CD8-positive, alpha-beta memory T cell (primary cell): ENCODE results near the gene BACH2. TPM values are rescaled to one million over a fixed set of nuclear protein-coding genes. Genes with fewer than 3 reads are reported as not detected.
A peak's percentile ranks its signal among the peaks of the same experiment; 100 is the strongest.

ENCODE experiments used
- CTCF ChIA-PET: fragments of 350-600 bp; sonication (Branson Sonifier 250); formaldehyde crosslinking; loops from one replicate; lab custom pipeline; 2021; ENCODE audit warnings: antibody characterized with exemption; lab: Charles Lee
- POLR2A ChIA-PET: fragments of 350-600 bp; sonication (Branson Sonifier 250); formaldehyde crosslinking; loops from one replicate; lab custom pipeline; 2021; ENCODE audit warnings: antibody characterized with exemption; lab: Charles Lee
- DNase-seq, 5 donors: peaks; one replicate each; pipeline versions ENCODE4 v3.0.0 to v3.0.0-alpha.2; 2020 to 2022; ENCODE audit warnings: mixed read lengths in 1 of 5
- H3K27ac ChIP-seq: one replicate; pipeline ENCODE4 v1.7.0; 2013; ENCODE audit warnings: low read depth, mild to moderate bottlenecking, low read length, moderate library complexity
- H3K27me3 ChIP-seq: 2 replicates; pipeline ENCODE4 v1.7.0; 2013; ENCODE audit warnings: low read length, mild to moderate bottlenecking; ENCODE audit not compliant: insufficient read depth, poor library complexity, severe bottlenecking
- H3K36me3 ChIP-seq: 2 replicates; pipeline ENCODE4 v1.7.0; 2013; ENCODE audit warnings: mild to moderate bottlenecking, low read length, moderate library complexity; ENCODE audit not compliant: insufficient read depth
- H3K4me1 ChIP-seq: 2 replicates; pipeline ENCODE4 v1.7.0; 2013; ENCODE audit warnings: mild to moderate bottlenecking, low read length, moderate library complexity; ENCODE audit not compliant: insufficient read depth
- H3K4me3 ChIP-seq: 2 replicates; pipeline ENCODE4 v1.7.0; 2013; ENCODE audit warnings: mild to moderate bottlenecking, low read length
- H3K9me3 ChIP-seq: 2 replicates; pipeline ENCODE4 v1.7.0; 2013; ENCODE audit warnings: mild to moderate bottlenecking, low read length
- H3K27ac Mint-ChIP-seq, 8 donors: one replicate each; pipeline ENCODE4 v1.8.0; 2020 to 2021; ENCODE audit warnings: mixed read lengths in 8 of 8, mild to moderate bottlenecking in 6 of 8, inconsistent platforms in 3 of 8, moderate library complexity in 3 of 8
- H3K27me3 Mint-ChIP-seq, 2 donors: one replicate each; pipeline ENCODE4 v1.8.0; 2020 to 2021; ENCODE audit warnings: mixed read lengths in 2 of 2, mild to moderate bottlenecking in 1 of 2, moderate library complexity in 1 of 2
- H3K36me3 Mint-ChIP-seq, 3 donors: one replicate each; pipeline ENCODE4 v1.8.0; 2020 to 2021; ENCODE audit warnings: mixed read lengths in 3 of 3, inconsistent platforms in 1 of 3, mild to moderate bottlenecking in 1 of 3
- H3K4me1 Mint-ChIP-seq, 3 donors: one replicate each; pipeline ENCODE4 v1.8.0; 2020 to 2021; ENCODE audit warnings: mixed read lengths in 3 of 3, inconsistent platforms in 1 of 3, mild to moderate bottlenecking in 1 of 3
- H3K4me3 Mint-ChIP-seq, 7 donors: one replicate each; pipeline ENCODE4 v1.8.0; 2020 to 2021; ENCODE audit warnings: mixed read lengths in 7 of 7, mild to moderate bottlenecking in 6 of 7, moderate library complexity in 4 of 7, inconsistent platforms in 2 of 7
- H3K9me3 Mint-ChIP-seq, 5 donors: one replicate each; pipeline ENCODE4 v1.8.0; 2020 to 2022; ENCODE audit warnings: mixed read lengths in 5 of 5, mild to moderate bottlenecking in 3 of 5, moderate library complexity in 2 of 5, inconsistent platforms in 1 of 5
- polyA plus RNA-seq: library from polyadenylated mRNA; unstranded; fragments of 300-500 nt; fragmentation: Illumina TruSeq; gene quantifications from one replicate; pipeline ENCODE4 v1.2.3, GENCODE V29; 2021
- total RNA-seq, 2 experiments: library from RNA; stranded (reverse); gene quantifications; one replicate each; pipeline ENCODE4 v1.2.3, GENCODE V29; 2021

BACH2 gene
- total and polyA plus RNA-seq, 3 experiments from 2014 or later = 7.4 to 41.8 (median 39.9) TPM

DNA sequence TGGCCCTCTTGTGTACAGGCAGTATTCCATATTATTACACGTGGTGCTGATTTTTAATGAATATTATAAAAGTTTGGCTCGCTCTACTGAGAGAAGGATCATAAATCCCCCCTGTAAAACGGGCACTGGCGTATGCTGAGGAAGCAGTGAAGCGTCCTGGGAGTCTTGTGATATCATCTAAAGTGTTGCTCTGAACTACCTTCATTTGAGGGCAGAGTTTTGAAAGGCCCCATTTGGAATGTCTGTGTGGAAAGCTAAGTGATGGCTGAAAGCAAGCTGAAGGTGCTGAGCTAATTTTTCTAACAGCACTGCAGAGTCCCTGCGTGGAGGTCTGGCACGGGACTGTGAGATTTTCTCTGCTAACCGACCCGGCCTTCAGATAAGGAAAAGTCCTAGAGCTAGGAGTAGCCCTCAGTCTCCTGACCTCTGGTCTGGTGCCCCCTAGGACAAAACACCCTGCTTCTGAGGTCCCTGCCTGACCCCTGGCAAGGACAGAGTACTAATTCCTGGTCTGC, 1.3 kb upstream of the BACH2 start:
- ChIA-PET CTCF (interaction anchor here (0.9 to 2.2 kb wide), 6 partner anchors 9 to 181 kb away, joined by 3 to 5 read pairs (median 4); no protein-coding TSS in a partner anchor), POLR2A (interaction anchor here (0.9 kb wide), 2 partner anchors 100 to 126 kb away, joined by 3 to 4 read pairs; no protein-coding TSS in a partner anchor)
- Histone ChIP-seq H3K27ac (no peak overlapping the region), H3K27me3 (no peaks in the 10 kb centered on the region), H3K9me3 (no peaks in the 10 kb centered on the region), H3K4me3 (no peak overlapping the region), H3K36me3 (no peaks in the 10 kb centered on the region), H3K4me1 (peaks cover 10% of the 10 kb centered on the region)
- Mint-ChIP-seq H3K9me3 (no peaks in the 10 kb centered on the region), H3K4me3 (peak overlapping the region; percentile 26 to 82 (median 73)), H3K4me1 (peaks cover 17 to 28% (median 23%) of the 10 kb centered on the region in 3 donors), H3K36me3 (peaks cover 0 to 6% (median 0%) of the 10 kb centered on the region in 3 donors), H3K27ac (peak overlapping the region in 7 of 8 donors; percentile 8 to 91 (median 79)), H3K27me3 (peaks cover 5 to 10% of the 10 kb centered on the region in 2 donors)
- DNase-seq = no peak

DNA sequence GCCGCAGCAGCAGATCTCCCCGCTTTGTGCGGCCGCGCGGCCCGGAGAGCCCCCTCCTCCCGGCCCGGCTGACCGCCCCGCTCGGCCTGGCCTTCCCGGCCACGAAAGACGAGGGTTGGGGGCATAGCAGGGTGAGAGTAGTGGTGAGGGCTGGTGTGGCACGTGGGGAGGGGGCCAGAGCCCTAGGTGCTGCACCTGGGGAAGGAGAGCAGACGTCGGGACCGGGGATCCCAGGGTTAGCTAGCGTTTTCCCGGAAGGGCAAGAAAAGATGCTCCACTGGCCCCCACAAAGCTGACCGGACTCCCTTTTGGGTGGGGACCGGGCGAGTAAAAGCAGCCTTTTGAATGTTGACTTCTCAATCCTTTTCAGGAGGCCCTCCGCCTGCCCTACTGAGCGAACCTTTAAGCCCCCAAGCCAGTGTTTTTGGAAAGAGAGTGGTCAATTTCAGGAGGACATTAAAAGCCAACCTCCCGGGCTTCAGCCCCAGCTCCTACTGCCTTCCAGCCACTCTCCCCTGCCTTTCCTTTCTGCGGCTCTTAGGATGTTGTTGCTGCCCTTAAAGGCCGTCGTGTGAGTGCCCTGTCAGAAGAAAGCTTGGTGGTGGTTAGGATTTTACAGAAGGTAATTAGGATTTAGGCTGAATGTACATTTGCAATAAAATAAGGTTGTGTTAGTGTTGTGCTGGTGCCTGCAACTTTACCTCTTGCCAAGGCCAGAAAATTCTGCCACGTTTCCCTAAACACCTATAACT, 648 bp upstream of the BACH2 start:
- no peak overlapping the region for H3K4me3 ChIP-seq
- Mint-ChIP-seq H3K36me3 (peaks cover 0 to 6% (median 0%) of the 10 kb centered on the region in 3 donors), H3K4me3 (peak overlapping the region; percentile 52 to 89 (median 73))

DNA sequence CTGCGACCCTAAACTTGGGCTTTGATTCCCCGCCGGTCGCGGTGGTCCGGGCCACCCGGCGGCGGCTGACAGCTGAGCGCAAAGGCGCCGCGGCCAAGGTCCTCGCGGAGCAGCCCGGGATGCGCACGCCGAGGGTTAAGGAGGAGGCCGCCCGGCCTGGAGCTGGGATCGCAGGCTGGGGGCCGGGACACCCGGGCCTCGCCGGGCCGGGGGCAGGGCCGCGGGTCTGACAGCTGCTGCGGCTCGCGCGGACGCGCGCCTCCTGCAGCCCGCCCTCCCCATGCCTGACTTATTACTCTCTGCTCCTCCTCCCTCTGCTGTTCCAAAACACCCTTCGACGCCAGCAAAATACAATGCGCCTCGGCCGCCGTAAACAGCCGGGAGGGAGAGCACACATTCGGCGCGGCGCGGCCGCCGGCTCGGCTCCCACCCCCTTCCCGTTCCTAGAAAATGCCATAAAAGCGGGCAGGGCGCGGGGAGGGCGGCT, 746 bp downstream of the BACH2 start:
- no peaks in the 10 kb centered on the region for H3K27me3 ChIP-seq
- CTCF ChIA-PET = interaction anchor here (0.7 to 2.0 kb wide), 27 partner anchors 8 to 355 kb away, joined by 3 to 17 read pairs (median 4); no protein-coding TSS in a partner anchor

More for the DNA sequence above, 648 bp upstream of the BACH2 start:
- Mint-ChIP-seq H3K9me3 (no peaks in the 10 kb centered on the region), H3K27ac (peak overlapping the region; percentile 8 to 91 (median 82)), H3K4me1 (peaks cover 20 to 34% (median 24%) of the 10 kb centered on the region in 3 donors), H3K27me3 (peaks cover 5 to 9% of the 10 kb centered on the region in 2 donors)
- Histone ChIP-seq H3K4me1 (peaks cover 15% of the 10 kb centered on the region), H3K36me3 (no peaks in the 10 kb centered on the region), H3K27ac (no peak overlapping the region), H3K27me3 (no peaks in the 10 kb centered on the region), H3K9me3 (no peaks in the 10 kb centered on the region)
- POLR2A ChIA-PET = interaction anchor here (0.5 to 0.9 kb wide), 2 partner anchors 101 to 114 kb away, joined by 3 to 5 read pairs; no protein-coding TSS in a partner anchor
- DNase-seq = no peak
- CTCF ChIA-PET = interaction anchor here (0.6 to 2.2 kb wide), 7 partner anchors 9 to 182 kb away, joined by 3 to 5 read pairs (median 3); no protein-coding TSS in a partner anchor

DNA sequence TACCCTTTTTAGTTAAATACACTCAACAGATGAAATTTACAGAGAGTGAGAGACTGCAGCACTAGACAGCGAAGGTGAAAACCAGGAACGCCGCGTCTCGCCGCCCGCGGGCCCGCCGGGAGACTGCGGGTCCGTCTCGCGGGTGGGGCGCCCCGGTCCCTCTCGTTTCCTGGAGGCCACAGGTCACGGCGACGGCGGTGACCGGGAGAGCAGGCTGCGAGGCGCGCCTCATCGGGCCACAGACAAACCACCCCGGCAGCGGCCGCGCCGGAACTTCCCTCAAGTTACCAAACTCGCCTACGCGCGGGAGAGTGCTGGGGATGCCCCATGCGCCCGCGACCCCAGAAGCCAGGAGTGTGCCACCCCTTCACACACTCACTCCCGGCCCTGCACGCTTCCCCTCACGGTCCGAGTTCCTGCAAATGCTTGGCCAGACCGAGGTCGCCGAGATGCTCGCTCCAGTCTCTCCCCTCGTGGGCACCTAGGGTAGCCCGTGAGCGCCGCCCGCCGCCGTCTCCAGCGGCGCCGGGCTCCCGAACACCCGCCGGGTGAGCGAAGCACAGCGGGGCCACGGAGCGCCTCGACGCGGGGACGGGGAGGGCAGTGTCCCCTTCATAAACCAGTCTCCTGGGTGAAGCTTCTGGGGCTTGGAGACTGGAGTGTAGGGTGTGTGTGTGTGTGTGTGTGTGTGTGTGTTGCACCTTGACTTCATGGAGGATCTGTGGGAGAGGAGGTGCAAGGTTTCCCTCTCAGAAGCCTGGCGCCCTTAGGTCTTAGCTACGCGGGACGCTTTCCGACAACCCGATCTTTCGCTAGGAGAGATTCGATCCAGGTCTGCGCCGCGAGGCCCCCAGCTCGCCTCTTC, 1.4 kb downstream of the BACH2 start:
- Histone ChIP-seq H3K4me1 (peaks cover 29% of the 10 kb centered on the region), H3K4me3 (peak overlapping the region; percentile 75), H3K27me3 (no peaks in the 10 kb centered on the region), H3K9me3 (no peaks in the 10 kb centered on the region), H3K36me3 (no peaks in the 10 kb centered on the region), H3K27ac (peak overlapping the region; percentile 68)
- peaks cover 25 to 50% (median 36%) of the 10 kb centered on the region in 3 donors for H3K4me1 Mint-ChIP-seq
- H3K4me3 Mint-ChIP-seq = peak overlapping the region; percentile 86 to 95 (median 91)
- H3K27ac Mint-ChIP-seq = peak overlapping the region; percentile 67 to 98 (median 92)
- peaks cover 5 to 8% of the 10 kb centered on the region in 2 donors for H3K27me3 Mint-ChIP-seq
- ChIA-PET POLR2A (interaction anchor here (0.6 to 2.0 kb wide), 11 partner anchors 10 to 1215 kb away, joined by 3 to 30 read pairs (median 3); partner anchors contain the start of gene PNRC1), CTCF (interaction anchor here (0.7 to 2.0 kb wide), 27 partner anchors 9 to 355 kb away, joined by 3 to 17 read pairs (median 4); no protein-coding TSS in a partner anchor)
- H3K9me3 Mint-ChIP-seq = no peaks in the 10 kb centered on the region
- peaks cover 0 to 16% (median 2%) of the 10 kb centered on the region in 3 donors for H3K36me3 Mint-ChIP-seq
- peak; percentile 59 to 77 (median 69) for DNase-seq

More for the DNA sequence above, 746 bp downstream of the BACH2 start:
- H3K27me3 Mint-ChIP-seq = peaks cover 5 to 9% of the 10 kb centered on the region in 2 donors
- peak overlapping the region; percentile 86 to 95 (median 91) for H3K4me3 Mint-ChIP-seq
- H3K27ac ChIP-seq = peak overlapping the region; percentile 68
- peak overlapping the region; percentile 75 for H3K4me3 ChIP-seq
- DNase-seq = peak; percentile 39 to 82 (median 71)
- H3K36me3 Mint-ChIP-seq = peaks cover 0 to 12% (median 0%) of the 10 kb centered on the region in 3 donors
- POLR2A ChIA-PET = interaction anchor here (0.6 to 2.0 kb wide), 11 partner anchors 11 to 1215 kb away, joined by 3 to 30 read pairs (median 3); partner anchors contain the start of gene PNRC1
- no peaks in the 10 kb centered on the region for H3K9me3 ChIP-seq
- peaks cover 22 to 44% (median 31%) of the 10 kb centered on the region in 3 donors for H3K4me1 Mint-ChIP-seq
- H3K4me1 ChIP-seq = peaks cover 23% of the 10 kb centered on the region
- no peaks in the 10 kb centered on the region for H3K36me3 ChIP-seq
- no peaks in the 10 kb centered on the region for H3K9me3 Mint-ChIP-seq
- peak overlapping the region; percentile 61 to 98 (median 91) for H3K27ac Mint-ChIP-seq

DNA sequence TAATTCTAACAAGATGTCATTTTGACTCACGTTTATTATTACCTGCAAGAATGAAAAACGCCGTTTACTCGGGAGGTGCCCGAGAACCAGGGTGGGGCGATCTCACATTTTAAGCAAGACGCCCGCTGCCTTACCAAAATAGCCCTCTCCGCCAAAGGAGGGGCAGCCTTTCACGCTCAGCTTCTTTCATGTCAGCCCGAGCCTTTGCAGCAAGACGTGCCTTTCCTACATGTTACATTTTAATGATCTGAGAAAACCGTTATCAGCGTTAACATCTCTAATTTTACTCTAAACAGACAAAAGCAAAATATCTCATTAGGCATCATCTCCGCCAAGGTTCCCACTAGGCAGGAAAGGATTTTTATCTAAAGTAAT, 2.0 kb downstream of the BACH2 start:
- ChIA-PET CTCF (interaction anchor here (1.3 to 1.5 kb wide), 2 partner anchors 10 to 107 kb away, joined by 3 to 4 read pairs; no protein-coding TSS in a partner anchor), POLR2A (interaction anchor here (1.0 to 1.5 kb wide), 2 partner anchors 10 to 77 kb away, joined by 3 to 4 read pairs; no protein-coding TSS in a partner anchor)
- Mint-ChIP-seq H3K4me1 (peaks cover 25 to 53% (median 36%) of the 10 kb centered on the region in 3 donors), H3K9me3 (no peaks in the 10 kb centered on the region), H3K27ac (peak overlapping the region; percentile 67 to 98 (median 92)), H3K27me3 (peaks cover 2 to 5% of the 10 kb centered on the region in 2 donors), H3K36me3 (peaks cover 0 to 18% (median 2%) of the 10 kb centered on the region in 3 donors), H3K4me3 (peak overlapping the region; percentile 86 to 95 (median 91))
- Histone ChIP-seq H3K36me3 (no peaks in the 10 kb centered on the region), H3K9me3 (no peaks in the 10 kb centered on the region), H3K4me3 (peak overlapping the region; percentile 75), H3K4me1 (peaks cover 35% of the 10 kb centered on the region), H3K27ac (peak overlapping the region; percentile 68), H3K27me3 (no peaks in the 10 kb centered on the region)
- peak in 3 of 5 donors; percentile 58 to 77 (median 62) for DNase-seq

DNA sequence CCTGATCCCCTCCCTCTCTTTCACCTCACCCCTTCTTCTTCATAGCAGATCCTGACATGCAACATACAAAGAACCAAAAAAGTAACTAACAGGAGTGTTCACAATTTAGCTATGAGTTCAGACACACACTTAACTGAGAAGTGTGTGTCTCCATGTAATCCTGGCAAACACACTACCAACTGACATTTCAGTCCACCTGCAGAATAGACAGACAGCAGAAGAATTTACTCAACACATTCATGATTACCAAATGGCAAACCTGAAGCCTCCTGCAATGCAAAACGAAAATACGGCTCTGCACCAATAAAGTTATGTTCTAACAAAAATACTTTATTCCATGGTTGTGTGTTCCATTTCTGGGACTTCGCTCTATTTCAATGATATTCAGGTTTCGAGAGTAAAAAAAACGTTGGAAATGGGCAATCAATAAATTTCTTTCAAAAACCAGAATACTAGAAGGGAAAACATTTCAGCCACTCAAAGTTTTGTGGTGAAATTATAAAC, 2.6 kb downstream of the BACH2 start:
- peaks cover 40% of the 10 kb centered on the region for H3K4me1 ChIP-seq
- DNase-seq = peak in 1 of 5 donors; percentile 20

More for the DNA sequence above, 2.6 kb downstream of the BACH2 start:
- peaks cover 0 to 5% of the 10 kb centered on the region in 2 donors for H3K27me3 Mint-ChIP-seq
- H3K36me3 Mint-ChIP-seq = peaks cover 0 to 18% (median 2%) of the 10 kb centered on the region in 3 donors
- CTCF ChIA-PET = interaction anchor here (1.2 to 1.5 kb wide), 3 partner anchors 9 to 354 kb away, joined by 3 to 4 read pairs (median 3); no protein-coding TSS in a partner anchor
- no peak overlapping the region for H3K27ac ChIP-seq
- peak overlapping the region; percentile 86 to 95 (median 91) for H3K4me3 Mint-ChIP-seq
- POLR2A ChIA-PET = interaction anchor here (1.0 to 1.5 kb wide), 2 partner anchors 9 to 77 kb away, joined by 3 to 4 read pairs; no protein-coding TSS in a partner anchor
- H3K27ac Mint-ChIP-seq = peak overlapping the region in 6 of 8 donors; percentile 45 to 95 (median 92)
- H3K4me1 Mint-ChIP-seq = peaks cover 30 to 59% (median 42%) of the 10 kb centered on the region in 3 donors
- H3K9me3 Mint-ChIP-seq = no peaks in the 10 kb centered on the region
- H3K36me3 ChIP-seq = no peaks in the 10 kb centered on the region
- peak overlapping the region; percentile 75 for H3K4me3 ChIP-seq
- no peaks in the 10 kb centered on the region for H3K9me3 ChIP-seq
- H3K27me3 ChIP-seq = no peaks in the 10 kb centered on the region
